ENCODE measurements around the gene TRIP6. TPM values are rescaled to one million over a fixed set of nuclear protein-coding genes. Genes with fewer than 3 reads are reported as not detected.

Gene TRIP6
- total and polyA plus RNA-seq, 2 donors (not counting 3 experiments of a cell fraction or from before 2014, with no cell fraction given) = 90.3 TPM

DNA sequence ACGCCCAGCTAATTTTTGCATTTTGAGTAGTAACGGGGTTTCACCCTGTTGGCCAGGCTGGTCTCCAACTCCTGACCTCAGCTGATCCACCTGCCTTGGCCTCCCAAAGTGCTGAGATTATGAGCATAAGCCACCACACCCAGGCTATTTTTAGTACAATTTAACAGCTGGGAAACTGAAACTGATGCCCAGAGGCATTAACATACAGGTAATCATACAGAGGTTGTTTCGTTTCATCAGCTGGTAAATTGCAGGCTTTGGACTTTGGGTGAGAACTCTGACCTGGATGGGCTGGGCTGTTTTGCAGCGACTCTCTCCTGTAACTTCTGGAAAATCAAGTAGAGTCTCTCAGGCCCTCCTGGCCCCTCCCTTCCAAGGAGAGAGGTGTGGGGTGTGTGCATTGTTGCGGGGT, 34.7 kb downstream of the TRIP6 start:
- intact Hi-C loops (cut with micrococcal nuclease) = no loop called here

DNA sequence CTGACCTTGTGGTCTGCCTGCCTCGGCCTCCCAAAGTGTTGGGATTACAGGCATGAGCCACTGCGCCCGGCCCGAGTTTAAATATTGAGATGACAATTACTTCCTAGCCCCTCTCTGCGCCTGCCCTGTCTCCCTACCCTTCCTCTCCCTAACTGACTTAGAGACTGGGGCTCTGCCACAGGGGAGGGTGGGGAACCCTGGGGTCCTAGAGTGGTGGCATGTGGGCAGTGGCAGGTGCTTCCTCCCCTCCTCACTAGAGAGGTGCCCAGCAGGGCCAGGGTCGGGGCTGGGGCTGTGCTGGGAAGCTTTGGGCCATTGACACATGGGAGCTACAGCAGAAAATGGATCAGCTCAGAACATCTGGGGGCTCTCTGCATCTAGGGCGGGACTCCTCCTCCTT, 35.5 kb downstream of the TRIP6 start:
- Histone ChIP-seq H2AFZ (ENCODE audit: low read depth, low read length) (no peak overlapping the region), H3K4me1 (ENCODE audit: control insufficient read depth, extremely low read depth, insufficient read depth, low read length) (no peaks in the 10 kb centered on the region), H4K20me1 (replicated peaks; ENCODE audit: control insufficient read depth, extremely low read depth, insufficient read depth, low read length) (no peaks in the 10 kb centered on the region), H3K4me3 (replicated peaks in 1 of 3; ENCODE audit: insufficient read depth in 1 of 3, low read depth in 1 of 3, low read length in 3 of 3) (no peak overlapping the region), H3K36me3 (ENCODE audit: control insufficient read depth in 2 of 2, extremely low read depth in 1 of 2, insufficient read depth in 2 of 2, low read length in 2 of 2) (no peaks in the 10 kb centered on the region), H3K9ac (replicated peaks; ENCODE audit: extremely low read depth, insufficient read depth, low read length) (no peak overlapping the region), H3K9me3 (replicated peaks; ENCODE audit: control insufficient read depth, insufficient read depth, low read length) (no peaks in the 10 kb centered on the region), H3K27me3 (ENCODE audit: control insufficient read depth in 2 of 2, insufficient read depth in 2 of 2, low read length in 2 of 2) (no peaks in the 10 kb centered on the region), H3K9me1 (replicated peaks; ENCODE audit: control insufficient read depth, extremely low read depth, insufficient read depth, low read length) (no peaks in the 10 kb centered on the region), H3K27ac (ENCODE audit: insufficient read depth, low read depth, low read length) (no peak overlapping the region), H3K79me2 (ENCODE audit: control insufficient read depth, insufficient read depth, low read length) (no peaks in the 10 kb centered on the region), H3K4me2 (ENCODE audit: insufficient read depth, low read length) (no peak overlapping the region)
- POLR2A ChIA-PET = interaction anchor here (0.7 kb wide), 1 partner anchor 149 kb away, joined by 4 read pairs; no protein-coding TSS in a partner anchor
- intact Hi-C loops (cut with micrococcal nuclease) = no loop called here
- dilution Hi-C loops (cut with MboI; ENCODE audit: extremely low pct_ligation_motif_present, low sequenced_read_pairs) = no loop called here
- TF ChIP-seq POLR2A (IDR thresholded peaks at IDR 0.05; ENCODE audit: low read depth, low read length) (no peak), POLR2AphosphoS5 (IDR thresholded peaks at IDR 0.05; ENCODE audit: insufficient read depth, low read depth, low read length) (no peak), MYC (IDR thresholded peaks at IDR 0.05; ENCODE audit: low read depth, low read length) (no peak), CTCF (IDR thresholded peaks at IDR 0.05; ENCODE audit: extremely low read depth in 1 of 2, insufficient read depth in 1 of 2, low read depth in 1 of 2, low read length in 2 of 2) (no peak)
- TF ChIP-seq, protein P1, sequence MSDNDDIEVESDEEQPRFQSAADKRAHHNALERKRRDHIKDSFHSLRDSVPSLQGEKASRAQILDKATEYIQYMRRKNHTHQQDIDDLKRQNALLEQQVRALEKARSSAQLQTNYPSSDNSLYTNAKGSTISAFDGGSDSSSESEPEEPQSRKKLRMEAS (IDR thresholded peaks at IDR 0.05; ENCODE audit: insufficient read depth, insufficient read length) = no peak
- CTCF ChIA-PET = interaction anchor here (1.0 to 5.7 kb wide), 3 partner anchors 151 to 175 kb away, joined by 3 to 21 read pairs (median 4); no protein-coding TSS in a partner anchor
- FAIRE-seq (no peak), DNase-seq (ENCODE audit: low read depth, low spot score) (no peak)
- BruUV-seq (replicated peaks) = no TSS peak

More for the DNA sequence above, 34.7 kb downstream of the TRIP6 start:
- ChIA-PET CTCF (interaction anchor here (1.1 to 5.7 kb wide), 2 partner anchors 157 to 176 kb away, joined by 4 to 21 read pairs; no protein-coding TSS in a partner anchor), POLR2A (interaction anchor here (0.7 kb wide), 1 partner anchor 148 kb away, joined by 4 read pairs; no protein-coding TSS in a partner anchor)
- BruUV-seq (replicated peaks) = no TSS peak
- Histone ChIP-seq H2AFZ (ENCODE audit: low read depth, low read length) (no peak overlapping the region), H3K79me2 (ENCODE audit: control insufficient read depth, insufficient read depth, low read length) (no peaks in the 10 kb centered on the region), H3K27ac (ENCODE audit: insufficient read depth, low read depth, low read length) (no peak overlapping the region), H3K36me3 (ENCODE audit: control insufficient read depth in 2 of 2, extremely low read depth in 1 of 2, insufficient read depth in 2 of 2, low read length in 2 of 2) (no peaks in the 10 kb centered on the region), H3K4me2 (ENCODE audit: insufficient read depth, low read length) (no peak overlapping the region), H3K4me3 (replicated peaks in 1 of 3; ENCODE audit: insufficient read depth in 1 of 3, low read depth in 1 of 3, low read length in 3 of 3) (no peak overlapping the region), H3K27me3 (ENCODE audit: control insufficient read depth in 2 of 2, insufficient read depth in 2 of 2, low read length in 2 of 2) (peaks cover 0 to 1% of the 10 kb centered on the region in 2 experiments), H3K9me3 (replicated peaks; ENCODE audit: control insufficient read depth, insufficient read depth, low read length) (no peaks in the 10 kb centered on the region), H4K20me1 (replicated peaks; ENCODE audit: control insufficient read depth, extremely low read depth, insufficient read depth, low read length) (no peaks in the 10 kb centered on the region), H3K9me1 (replicated peaks; ENCODE audit: control insufficient read depth, extremely low read depth, insufficient read depth, low read length) (no peaks in the 10 kb centered on the region), H3K9ac (replicated peaks; ENCODE audit: extremely low read depth, insufficient read depth, low read length) (no peak overlapping the region), H3K4me1 (ENCODE audit: control insufficient read depth, extremely low read depth, insufficient read depth, low read length) (no peaks in the 10 kb centered on the region)
- no peak for DNase-seq (ENCODE audit: low read depth, low spot score)
- FAIRE-seq = no peak
- TF ChIP-seq, protein P1 (IDR thresholded peaks at IDR 0.05; ENCODE audit: insufficient read depth, insufficient read length) = no peak
- dilution Hi-C loops (cut with MboI; ENCODE audit: extremely low pct_ligation_motif_present, low sequenced_read_pairs) = no loop called here
